IMR-90 (cell line): ENCODE data around the gene CASP8AP2. TPM values are rescaled to one million over a fixed set of nuclear protein-coding genes. Genes with fewer than 3 reads are reported as not detected.
A peak's percentile ranks its signal among the peaks of the same experiment; 100 is the strongest.

Source experiments
- ATAC-seq: fragments of 200-7000 bp; cut with Tn5 transposase; 2 replicates; pipeline ENCODE4 v1.9.1; 2020; ENCODE audit warnings: low read depth, mild to moderate bottlenecking, moderate library complexity
- BruUV-seq: library from RNA; stranded (reverse); fragments of 400-500 nt; replicated peaks from 2 replicates; lab custom pipeline; 2021; lab: Mats Ljungman, UMichigan
- CTCF ChIA-PET: fragments of 300-600 bp; formaldehyde crosslinking; extraction: SDS; loops from one replicate; lab custom pipeline; 2021; ENCODE audit warnings: antibody characterized with exemption; lab: Yijun Ruan, JAX
- POLR2A ChIA-PET: fragments of 300-600 bp; sonication (Branson Sonifier 250); formaldehyde crosslinking; loops from one replicate; lab custom pipeline; 2022; ENCODE audit warnings: antibody characterized with exemption; ENCODE audit not compliant: unreplicated experiment; lab: Charles Lee
- DNase-seq: peaks from one replicate; pipeline ENCODE4 v3.0.0; 2013
- H2AFZ ChIP-seq: replicated peaks from 2 replicates; pipeline ENCODE3; 2013; ENCODE audit warnings: low read length, mild to moderate bottlenecking; ENCODE audit not compliant: poor library complexity
- H2AK5ac ChIP-seq: 2 replicates; pipeline ENCODE4 v1.6.1; 2013; ENCODE audit warnings: low read depth, low read length, inconsistent platforms
- H2AK9ac ChIP-seq: replicated peaks from 2 replicates; pipeline ENCODE3; 2013; ENCODE audit warnings: mild to moderate bottlenecking, low read depth, low read length, moderate library complexity; ENCODE audit not compliant: poor library complexity
- H2BK120ac ChIP-seq: 2 replicates; pipeline ENCODE4 v1.6.1; 2013; ENCODE audit warnings: low read depth, low read length, inconsistent platforms
- H2BK15ac ChIP-seq: 3 replicates; pipeline ENCODE4 v1.6.1; 2013; ENCODE audit warnings: low read depth, low read length, inconsistent platforms
- H2BK20ac ChIP-seq: 2 replicates; pipeline ENCODE4 v1.6.1; 2013; ENCODE audit warnings: low read depth, mild to moderate bottlenecking, inconsistent platforms, low read length, moderate library complexity
- H2BK5ac ChIP-seq: 2 replicates; pipeline ENCODE4 v1.6.1; 2013; ENCODE audit warnings: mild to moderate bottlenecking, low read depth, low read length, inconsistent platforms; ENCODE audit not compliant: poor library complexity, severe bottlenecking
- H3K14ac ChIP-seq: replicated peaks from 2 replicates; pipeline ENCODE4 v1.6.1; 2013; ENCODE audit warnings: low read depth, low read length, inconsistent platforms
- H3K18ac ChIP-seq: 2 replicates; pipeline ENCODE4 v1.6.1; 2013; ENCODE audit warnings: low read depth, low read length, control low read depth
- H3K23ac ChIP-seq: 2 replicates; pipeline ENCODE4 v1.6.1; 2013; ENCODE audit warnings: low read depth, low read length, inconsistent platforms
- H3K27ac ChIP-seq: 2 replicates; pipeline ENCODE4 v1.5.1; 2013; ENCODE audit warnings: mild to moderate bottlenecking, control low read depth, low read length; ENCODE audit not compliant: insufficient read depth
- H3K27me3 ChIP-seq: 2 replicates; pipeline ENCODE4 v1.6.1; 2013; ENCODE audit warnings: low read length; ENCODE audit not compliant: control insufficient read depth, insufficient read depth
- H3K36me3 ChIP-seq: 2 replicates; pipeline ENCODE4 v1.6.1; 2013; ENCODE audit warnings: low read length, mixed read lengths; ENCODE audit not compliant: control insufficient read depth, insufficient read depth
- H3K4ac ChIP-seq: 2 replicates; pipeline ENCODE4 v1.6.1; 2013; ENCODE audit warnings: low read depth, low read length, inconsistent platforms
- H3K4me1 ChIP-seq: 2 replicates; pipeline ENCODE4 v1.6.1; 2013; ENCODE audit warnings: low read length, mixed read lengths; ENCODE audit not compliant: control insufficient read depth, insufficient read depth
- H3K4me2 ChIP-seq: 2 replicates; pipeline ENCODE4 v1.6.1; 2013; ENCODE audit warnings: low read depth, mild to moderate bottlenecking, control low read depth, low read length, moderate library complexity
- H3K4me3 ChIP-seq: 2 replicates; pipeline ENCODE4 v1.5.1; 2013; ENCODE audit warnings: low read depth, mild to moderate bottlenecking, control low read depth, low read length, moderate library complexity; ENCODE audit not compliant: insufficient read depth
- H3K56ac ChIP-seq: 2 replicates; pipeline ENCODE4 v1.6.1; 2013; ENCODE audit warnings: low read length, inconsistent platforms; ENCODE audit not compliant: insufficient read depth; ENCODE audit errors: extremely low read depth
- H3K79me1 ChIP-seq, 2 experiments: 2 replicates each; pipeline ENCODE4 v1.6.1; 2013; ENCODE audit warnings: low read length in 2 of 2, inconsistent platforms in 1 of 2, low read depth in 1 of 2
- H3K9ac ChIP-seq: 2 replicates; pipeline ENCODE4 v1.6.1; 2013; ENCODE audit warnings: low read depth, low read length, control low read depth
- H3K9me1 ChIP-seq: 2 replicates; pipeline ENCODE4 v1.6.1; 2013; ENCODE audit warnings: low read length, inconsistent platforms; ENCODE audit not compliant: insufficient read depth
- H3K9me3 ChIP-seq: 2 replicates; pipeline ENCODE4 v1.6.1; 2013; ENCODE audit warnings: low read length; ENCODE audit not compliant: control insufficient read depth, insufficient read depth
- H4K20me1 ChIP-seq: 2 replicates; pipeline ENCODE4 v1.6.1; 2013; ENCODE audit warnings: low read length, inconsistent platforms; ENCODE audit not compliant: insufficient read depth
- H4K5ac ChIP-seq: 2 replicates; pipeline ENCODE4 v1.6.1; 2013; ENCODE audit warnings: mild to moderate bottlenecking, low read depth, low read length, control low read depth
- H4K8ac ChIP-seq, 2 experiments: 2 replicates each; pipeline ENCODE4 v1.6.1; 2013; ENCODE audit warnings: low read depth in 2 of 2, low read length in 2 of 2, control low read depth in 1 of 2, inconsistent platforms in 1 of 2
- H4K91ac ChIP-seq: 2 replicates; pipeline ENCODE4 v1.6.1; 2013; ENCODE audit warnings: low read depth, low read length, inconsistent platforms; ENCODE audit not compliant: insufficient read depth
- MXI1 ChIP-seq: IDR thresholded peaks from 2 replicates; pipeline ENCODE4 v1.6.1; 2012; ENCODE audit warnings: low read depth, mild to moderate bottlenecking, low read length, moderate library complexity, borderline replicate concordance
- USF2 ChIP-seq: fragments of 150-350 bp; IDR thresholded peaks from 2 replicates; pipeline ENCODE4 v1.6.1; 2017; ENCODE audit warnings: mild to moderate bottlenecking, antibody characterized with exemption, low read length, low read depth
- WGBS, 2 experiments: methylation state at CpG; one replicate each; pipeline versions ENCODE4 v1.1.5 to v1.1.7; 2013; ENCODE audit warnings: missing lambda C conversion rate in 2 of 2; ENCODE audit not compliant: insufficient read length in 1 of 2; ENCODE audit errors: extremely low coverage in 2 of 2; 5-methylcytosine and 5-hydroxymethylcytosine counted together
- dilution Hi-C: fragments of 300-500 bp; cut with HindIII; formaldehyde crosslinking; loops from one replicate; pipeline ENCODE4 v1.14.3; 2018; ENCODE audit warnings: low sequenced_read_pairs; ENCODE audit not compliant: unreplicated experiment
- in situ Hi-C: fragments of 300-500 bp; cut with MboI; formaldehyde crosslinking; loops from 3 replicates; pipeline ENCODE4 v1.14.3; 2019; ENCODE audit warnings: low sequenced_read_pairs, inconsistent platforms, mixed read lengths
- intact Hi-C: fragments of 100-400 bp; cut with micrococcal nuclease; formaldehyde crosslinking; loops from 2 replicates; pipeline ENCODE4 v1.10.0; 2022
- polyA plus RNA-seq, 3 experiments: library from polyadenylated mRNA; depleted of rRNA; stranded (reverse); fragments of >200 nt; gene quantifications; 2 replicates each; pipeline ENCODE4 v1.2.3, GENCODE V29; 2012; ENCODE audit warnings: low replicate concordance in 1 of 3
- total RNA-seq: library from RNA; depleted of rRNA; stranded (reverse); fragments of >200 nt; gene quantifications from 2 replicates; pipeline ENCODE4 v1.2.3, GENCODE V29; 2012

The CASP8AP2 gene
- total and polyA plus RNA-seq, 2 of the 4 experiments (the other 2 are of a cell fraction): 5.0 to 11.1 TPM

DNA sequence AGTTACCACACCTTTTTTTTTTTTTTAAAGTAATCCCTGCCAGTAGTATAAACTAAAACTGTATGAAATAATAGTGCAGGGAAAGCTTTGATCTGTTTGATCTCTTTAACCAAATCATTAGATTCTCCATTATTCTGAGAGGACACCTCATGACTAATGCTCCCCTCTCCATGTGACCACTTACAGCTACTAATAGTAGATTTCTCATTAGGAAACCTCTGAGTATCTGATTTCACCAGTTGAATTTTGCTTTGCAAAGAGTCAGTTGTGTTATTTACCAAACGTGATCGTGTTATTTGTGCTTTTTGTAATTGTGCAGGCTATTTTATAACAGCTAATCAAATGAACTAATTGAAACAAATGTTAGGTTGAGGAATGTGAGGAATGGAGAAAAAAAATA lies 12.5 kb downstream of the CASP8AP2 start:
- no peak overlapping the region for H3K14ac ChIP-seq
- BruUV-seq: no TSS peak
- H4K8ac ChIP-seq: no peak overlapping the region
- peak; percentile 42 for DNase-seq
- TF ChIP-seq USF2 (peak; percentile 87), MXI1 (no peak)
- ATAC-seq: peak; percentile 53
- no peak overlapping the region for H2AK9ac ChIP-seq
- H3K23ac ChIP-seq: no peak overlapping the region
- WGBS, 2 experiments: no CpG with 5 or more reads among the region's 2 CpGs
- H2BK120ac ChIP-seq: no peak overlapping the region
- H3K79me1 ChIP-seq: peaks cover 19 to 33% of the 10 kb centered on the region in 2 experiments; a peak in 3 of 4 replicates
- POLR2A ChIA-PET: interaction anchor here (0.9 kb wide), 1 partner anchor 13 kb away, joined by 4 read pairs; the partner anchor contains the start of gene CASP8AP2
- H3K18ac ChIP-seq: no peak overlapping the region
- H3K4me3 ChIP-seq: no peak overlapping the region
- peaks cover 4% of the 10 kb centered on the region; the same call in 1 of the 2 replicates for H3K9me1 ChIP-seq
- H3K27ac ChIP-seq: no peak overlapping the region
- in situ Hi-C loops: no loop called here
- no peaks in the 10 kb centered on the region; the same call in 1 of the 2 replicates for H3K4me1 ChIP-seq
- no peak overlapping the region for H2BK5ac ChIP-seq
- intact Hi-C loops: no loop called here
- no peaks in the 10 kb centered on the region; the same call in 1 of the 2 replicates for H4K20me1 ChIP-seq
- H2AK5ac ChIP-seq: no peak overlapping the region
- no peak overlapping the region for H3K9ac ChIP-seq
- H3K36me3 ChIP-seq: peaks cover 12% of the 10 kb centered on the region
- no peak overlapping the region for H4K5ac ChIP-seq
- H3K9me3 ChIP-seq: no peaks in the 10 kb centered on the region
- dilution Hi-C loops: no loop called here
- no peak overlapping the region for H3K56ac ChIP-seq
- H3K4me2 ChIP-seq: no peak overlapping the region
- H3K4ac ChIP-seq: no peak overlapping the region
- no peak overlapping the region for H2AFZ ChIP-seq
- H3K27me3 ChIP-seq: no peaks in the 10 kb centered on the region
- CTCF ChIA-PET: interaction anchor here (0.6 to 1.0 kb wide), 2 partner anchors 9 to 1029 kb away, joined by 4 read pairs; no protein-coding TSS in a partner anchor
- no peak overlapping the region for H2BK15ac ChIP-seq
- no peak overlapping the region for H2BK20ac ChIP-seq
- H4K91ac ChIP-seq: no peak overlapping the region
